Right lung (tissue), 10 donors: Measurements from ENCODE around the gene INKA2. TPM values are rescaled to one million over a fixed set of nuclear protein-coding genes. Genes with fewer than 3 reads are reported as not detected.

Experiments used
- DNase-seq, 2 donors: peaks; one replicate each; pipeline ENCODE4 v3.0.0-alpha.2; 2013
- long read RNA-seq, 8 donors: transcript quantifications; one replicate each; lab custom pipeline, GENCODE V29; 2026
- polyA plus RNA-seq, 5 donors: library from polyadenylated mRNA; unstranded; fragments of 120-200 nt; gene quantifications; one replicate each; pipeline versions ENCODE4 v1.2.1 to v1.2.3, GENCODE V29; 2013; ENCODE audit warnings: inconsistent platforms in 1 of 5, low replicate concordance in 1 of 5; ENCODE audit not compliant: insufficient read length in 5 of 5, insufficient read depth in 1 of 5

INKA2 gene
- 1 to 10 TPM; 3.2 to 7.3 (median 3.7) TPM for polyA plus RNA-seq
- long read RNA-seq, donor 1, full-length matches to known transcripts, result 2 of 2 reads
- long read RNA-seq, donor 1, partial matches to known transcripts, result 0 of 2 reads
- long read RNA-seq, donor 1, other reads (novel, unspliced or antisense), result 0 of 2 reads
- long read RNA-seq, donor 2, full-length matches to known transcripts, result 2 of 2 reads
- long read RNA-seq, donor 2, partial matches to known transcripts, result 0 of 2 reads
- long read RNA-seq, donor 2, other reads (novel, unspliced or antisense), result 0 of 2 reads
- long read RNA-seq, donor 3, full-length matches to known transcripts, result 1 of 153 reads
- long read RNA-seq, donor 3, partial matches to known transcripts, result 111 of 153 reads
- long read RNA-seq, donor 3, other reads (novel, unspliced or antisense), result 41 of 153 reads
- long read RNA-seq, donor 4, result 0 reads
- long read RNA-seq, donor 5, full-length matches to known transcripts, result 2 of 179 reads
- long read RNA-seq, donor 5, partial matches to known transcripts, result 105 of 179 reads
- long read RNA-seq, donor 5, other reads (novel, unspliced or antisense), result 72 of 179 reads
- long read RNA-seq, donor 6, full-length matches to known transcripts, result 4 of 4 reads
- long read RNA-seq, donor 6, partial matches to known transcripts, result 0 of 4 reads
- long read RNA-seq, donor 6, other reads (novel, unspliced or antisense), result 0 of 4 reads
- long read RNA-seq, donor 7, full-length matches to known transcripts, result 2 of 2 reads
- long read RNA-seq, donor 7, partial matches to known transcripts, result 0 of 2 reads
- long read RNA-seq, donor 7, other reads (novel, unspliced or antisense), result 0 of 2 reads
- long read RNA-seq, donor 8, result 0 reads

DNA sequence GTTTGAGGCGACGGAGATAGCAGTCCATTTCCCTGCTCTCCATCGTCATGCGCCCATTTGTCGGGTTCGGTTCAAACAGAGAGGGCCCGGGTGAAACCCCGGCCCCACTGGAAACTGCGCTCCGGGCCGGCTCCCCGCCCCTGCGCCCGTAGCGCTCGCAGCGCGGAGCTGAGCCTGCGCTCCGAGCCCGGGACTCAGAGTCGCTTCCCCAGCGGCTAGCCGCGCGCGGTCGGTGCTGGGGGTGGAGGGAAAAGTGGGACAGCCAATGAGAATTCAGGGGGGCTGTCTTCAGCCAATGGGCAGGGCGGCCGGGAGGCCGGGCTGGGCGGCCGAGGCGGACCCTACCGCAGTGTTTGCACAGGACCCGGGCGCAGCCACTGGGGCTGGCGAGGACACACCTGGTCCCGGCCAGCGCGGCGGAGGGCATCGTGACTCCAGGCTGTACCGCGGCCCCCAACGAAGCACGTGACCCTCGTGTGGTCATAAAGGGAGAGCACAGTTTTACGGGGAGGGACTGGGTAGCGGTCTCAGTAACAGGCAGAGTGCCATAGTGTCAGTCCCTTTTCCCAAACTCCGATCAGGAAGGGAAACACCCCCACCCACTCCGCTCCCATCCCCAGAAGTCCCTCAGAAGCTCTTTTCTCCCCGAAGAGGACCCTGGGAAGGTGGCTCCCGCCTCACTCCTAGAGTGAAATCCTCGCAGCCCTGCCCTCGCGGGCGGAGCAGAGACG, at the start of gene INKA2:
TSS of gene INKA2 (minus strand) at position 202 of the 731 bp plus-strand sequence. CDS start at position 49, 153 bp downstream.
- DNase-seq, result peak; percentile 77 to 79

GRCh38 chr1:111786669-111787207, 47.5 kb upstream of the INKA2 start:
- DNase-seq, result no peak

GRCh38 chr1:111784273-111784901, 45.2 kb upstream of the INKA2 start:
- no peak for DNase-seq

GRCh38 chr1:111779546-111779945, 40.4 kb upstream of the INKA2 start:
- DNase-seq, result no peak

- DNase-seq, result no peak
Observed at GRCh38 chr1:111778541-111779051, 39.4 kb upstream of the INKA2 start.

DNA sequence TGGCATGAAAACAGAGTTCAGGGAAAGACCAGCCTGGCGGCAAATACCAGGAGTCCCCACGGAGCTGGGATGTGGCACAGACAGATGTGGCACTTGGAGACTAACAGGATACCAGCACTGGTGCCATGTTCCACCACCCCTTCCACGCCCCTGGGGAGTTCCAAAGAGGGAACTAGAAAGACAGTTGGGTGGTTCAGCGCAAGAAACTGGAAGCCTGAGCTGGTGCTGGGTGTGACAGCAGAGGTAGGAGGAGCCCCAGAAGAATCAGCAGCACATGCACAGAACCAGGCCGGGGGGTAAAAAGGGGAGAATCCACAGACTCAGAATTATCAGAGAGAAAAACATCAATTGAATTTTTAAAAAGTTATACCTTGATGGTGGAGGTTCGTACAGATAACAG, 38.9 kb upstream of the INKA2 start:
- no peak for DNase-seq

DNA sequence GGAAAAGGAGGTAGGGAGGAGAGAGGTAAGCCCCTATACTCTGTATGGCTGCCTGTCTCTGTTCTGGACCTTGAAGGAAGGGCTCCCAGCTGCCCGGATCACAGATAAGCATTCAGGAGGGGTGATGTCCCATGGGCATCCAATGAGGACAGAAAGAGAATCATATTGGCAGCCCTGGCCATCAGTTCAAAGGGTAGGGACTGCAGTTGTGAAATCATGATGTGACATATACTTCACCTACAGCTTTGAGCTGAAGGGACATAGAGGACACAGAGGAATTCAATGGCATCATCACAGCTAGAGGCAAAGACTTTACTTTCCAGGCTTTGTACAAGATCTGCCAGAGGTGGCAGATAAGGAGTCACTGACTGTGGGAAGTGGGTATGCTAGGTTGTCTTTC, 38.1 kb upstream of the INKA2 start:
- DNase-seq, result no peak

- no peak for DNase-seq
Observed at GRCh38 chr1:111776861-111777260, 37.7 kb upstream of the INKA2 start.

DNA sequence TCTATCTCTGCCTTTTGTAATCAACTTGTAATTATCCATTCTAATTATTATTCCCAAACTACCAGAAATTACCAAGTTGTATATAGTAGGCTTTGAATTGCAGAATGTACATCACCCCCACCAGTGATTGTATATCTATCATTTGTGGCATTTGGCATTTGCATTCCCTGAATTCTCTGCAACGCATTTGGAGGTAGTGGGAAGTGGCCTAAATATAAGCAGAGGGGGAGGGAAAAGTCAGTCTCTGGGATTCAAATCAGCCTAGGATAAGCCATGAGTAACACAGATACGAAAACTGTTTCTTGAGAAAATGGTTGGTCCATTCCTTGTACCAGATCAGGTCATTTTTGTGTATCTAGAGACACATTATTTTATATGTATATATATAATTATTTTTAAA, 37.2 kb upstream of the INKA2 start:
- no peak for DNase-seq

- DNase-seq, result no peak
Observed at GRCh38 chr1:111775966-111776365, 36.8 kb upstream of the INKA2 start.

DNA sequence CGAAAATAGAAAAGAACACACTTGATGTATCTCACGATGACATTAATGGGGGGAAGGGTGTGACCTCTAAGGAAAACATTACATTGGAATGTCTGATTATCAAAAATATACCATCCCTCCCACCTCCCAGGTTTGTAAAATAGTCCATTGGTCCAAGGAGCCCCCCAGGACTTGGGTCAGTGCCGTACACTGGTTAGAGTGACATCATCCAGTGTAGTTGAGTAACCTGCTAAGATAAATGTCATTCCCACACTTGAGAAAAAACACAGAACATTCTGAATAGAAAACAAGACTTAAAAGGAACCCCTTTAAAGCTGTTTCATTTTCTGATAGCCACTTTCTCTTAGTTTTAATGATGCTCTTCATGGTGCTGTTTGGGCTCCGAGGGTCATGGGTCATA, 31.7 kb upstream of the INKA2 start:
- no peak for DNase-seq

DNA sequence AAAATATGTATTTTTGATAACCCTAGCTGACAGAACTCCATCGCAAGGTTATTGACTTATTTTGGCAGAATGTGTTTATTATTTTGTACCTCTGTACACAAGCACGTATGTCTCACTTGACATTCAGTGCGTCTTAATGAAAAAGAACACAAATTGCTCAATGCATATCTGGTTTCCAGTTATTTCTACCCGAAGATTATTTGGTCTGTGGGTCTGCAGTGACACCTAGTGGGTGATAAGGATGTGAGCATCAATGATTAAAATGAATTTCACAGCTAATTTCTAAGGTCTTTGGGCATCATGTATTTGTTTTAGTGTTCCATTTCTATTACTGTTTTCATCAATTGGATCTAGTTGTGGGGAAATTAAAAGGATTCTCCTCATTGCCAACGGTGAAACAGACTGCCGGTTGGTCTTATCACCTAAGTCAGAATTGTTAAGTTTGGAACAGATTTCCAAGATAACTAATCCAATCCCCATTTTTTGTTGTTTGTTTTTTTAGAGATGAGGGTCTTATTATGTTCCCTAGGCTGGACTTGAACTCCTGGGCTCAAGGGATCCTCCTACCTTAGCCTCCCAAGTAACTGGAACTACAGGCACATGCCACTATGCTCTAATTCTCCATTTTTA, 30.4 kb upstream of the INKA2 start:
- peak; percentile 44 to 60 for DNase-seq

DNA sequence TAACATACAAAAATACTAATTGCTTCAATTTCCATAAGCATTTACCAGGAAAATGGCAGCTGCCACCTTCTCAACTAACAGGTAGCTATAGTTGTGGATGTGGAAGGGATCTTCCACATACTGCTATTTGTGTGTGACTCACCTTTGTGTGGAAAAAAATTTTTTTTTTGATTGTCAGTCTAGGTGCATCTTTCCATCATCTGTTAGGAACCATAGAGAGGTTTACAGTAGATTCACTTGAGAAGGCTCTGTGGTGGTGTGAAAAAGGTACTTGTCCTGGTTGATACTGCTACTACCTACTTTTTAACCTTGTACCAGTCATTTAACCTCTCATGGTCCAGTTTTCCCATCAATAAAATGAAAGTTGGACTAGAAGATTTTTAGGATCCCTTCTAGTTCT, 29.4 kb upstream of the INKA2 start:
- no peak for DNase-seq

DNA sequence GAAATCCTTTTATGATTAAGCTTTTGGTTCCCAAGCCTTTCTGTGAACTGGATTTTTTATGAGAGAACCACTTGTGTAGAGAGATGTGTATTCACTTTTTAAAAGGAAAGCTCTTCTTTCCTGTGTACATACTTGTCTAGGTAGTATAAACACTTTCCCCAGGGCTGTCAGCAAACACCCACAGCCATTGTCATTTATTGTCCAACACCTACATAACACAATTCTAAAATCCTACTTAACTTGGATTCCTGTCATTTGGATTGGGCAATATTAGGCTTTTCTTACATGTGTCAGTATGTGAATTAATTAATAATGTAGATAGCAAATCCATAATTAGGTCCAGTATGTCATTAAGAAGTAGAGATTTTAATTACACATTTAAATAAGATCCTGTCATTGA, 28.8 kb upstream of the INKA2 start:
- DNase-seq, result no peak

- no peak for DNase-seq
Observed at GRCh38 chr1:111762332-111762731, 23.1 kb upstream of the INKA2 start.

DNA sequence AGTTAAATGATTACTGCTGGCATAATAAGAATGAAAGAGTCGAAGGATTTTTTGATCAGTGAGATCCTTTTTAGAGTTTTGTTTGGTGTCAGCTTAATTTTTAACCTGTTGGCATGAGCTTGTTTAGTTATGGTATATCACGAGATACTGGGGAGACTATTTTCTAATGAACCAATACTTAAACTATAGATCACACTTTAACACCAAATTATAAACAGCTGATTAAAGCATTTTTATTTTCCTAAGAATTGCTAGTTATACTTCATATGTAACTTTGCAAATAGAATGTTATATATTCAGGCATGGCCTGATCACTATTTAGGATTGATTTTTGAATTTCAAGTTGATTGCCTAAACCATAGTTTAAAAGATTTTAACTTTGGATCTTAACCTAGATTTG, 22.5 kb upstream of the INKA2 start:
- DNase-seq, result no peak

DNA sequence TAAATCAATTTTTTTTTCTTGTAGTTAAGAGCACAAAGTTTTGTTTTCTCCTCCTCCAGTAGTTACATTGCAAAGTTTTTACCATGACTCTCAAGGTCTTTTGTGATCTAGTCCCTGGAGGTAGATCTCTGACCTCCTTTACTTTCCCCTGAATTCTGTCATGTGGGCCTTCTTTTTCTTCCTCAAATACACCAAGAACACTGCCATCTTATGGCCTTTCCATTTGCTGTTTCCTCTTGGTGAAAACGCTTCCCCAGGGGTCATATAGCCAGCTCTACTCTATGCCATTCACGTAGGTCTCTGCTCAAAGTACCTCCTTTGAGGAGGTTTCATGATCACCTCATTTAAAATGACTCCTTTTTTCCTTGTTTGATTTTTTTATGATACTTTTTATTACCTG, 19.2 kb upstream of the INKA2 start:
- DNase-seq, result no peak

- no peak for DNase-seq
Observed at GRCh38 chr1:111756124-111756513, 16.9 kb upstream of the INKA2 start.

GRCh38 chr1:111755331-111756123, 16.3 kb upstream of the INKA2 start, which contains the start of gene DDX20:
Gene DDX20 (plus strand): TSS chr1:111755901. CDS start chr1:111755925, 24 bp downstream.
- peak; percentile 97 to 98 for DNase-seq

- peak; percentile 31 to 41 for DNase-seq
Observed at GRCh38 chr1:111754984-111755330, 15.8 kb upstream of the INKA2 start.
